HG03520 (cell line): ENCODE data around the gene GRIA1.

Experiments
- ATAC-seq: cut with Tn5 transposase; IDR thresholded peaks from one replicate; pipeline ENCODE4 v1.9.1; 2021; ENCODE audit warnings: mild to moderate bottlenecking, moderate library complexity; ENCODE audit not compliant: unreplicated experiment

The GRIA1 gene

GRCh38 chr5:153770066-153770465, 279.6 kb downstream of the GRIA1 start:
- no peak for ATAC-seq

GRCh38 chr5:153774686-153775085, 284.2 kb downstream of the GRIA1 start:
- ATAC-seq, result no peak

GRCh38 chr5:153775923-153776322, 285.5 kb downstream of the GRIA1 start:
- ATAC-seq, result no peak

GRCh38 chr5:153777681-153778581, 287.5 kb downstream of the GRIA1 start:
- ATAC-seq, result no peak

- no peak for ATAC-seq
Observed at GRCh38 chr5:153779836-153780235, 289.4 kb downstream of the GRIA1 start.

GRCh38 chr5:153780876-153781705, 290.6 kb downstream of the GRIA1 start:
- ATAC-seq, result no peak

- ATAC-seq, result no peak
Observed at GRCh38 chr5:153782589-153783361, 292.3 kb downstream of the GRIA1 start.

- ATAC-seq, result no peak
Observed at GRCh38 chr5:153783362-153783658, 292.8 kb downstream of the GRIA1 start.

- ATAC-seq, result no peak
Observed at GRCh38 chr5:153784277-153784676, 293.8 kb downstream of the GRIA1 start.

- ATAC-seq, result no peak
Observed at GRCh38 chr5:153791339-153791738, 300.9 kb downstream of the GRIA1 start.

- no peak for ATAC-seq
Observed at GRCh38 chr5:153792305-153792704, 301.8 kb downstream of the GRIA1 start.

- no peak for ATAC-seq
Observed at GRCh38 chr5:153793699-153794098, 303.2 kb downstream of the GRIA1 start.

- ATAC-seq, result no peak
Observed at GRCh38 chr5:153794327-153794726, 303.9 kb downstream of the GRIA1 start.

GRCh38 chr5:153796527-153796926, 306.1 kb downstream of the GRIA1 start:
- no peak for ATAC-seq

GRCh38 chr5:153797484-153797883, 307.0 kb downstream of the GRIA1 start:
- ATAC-seq, result peak; percentile 97

GRCh38 chr5:153798830-153799229, 308.4 kb downstream of the GRIA1 start:
- no peak for ATAC-seq

- no peak for ATAC-seq
Observed at GRCh38 chr5:153799466-153799865, 309.0 kb downstream of the GRIA1 start.

GRCh38 chr5:153802050-153802821, 311.8 kb downstream of the GRIA1 start:
- ATAC-seq, result no peak

- no peak for ATAC-seq
Observed at GRCh38 chr5:153807801-153808200, 317.3 kb downstream of the GRIA1 start.

GRCh38 chr5:153809166-153809565, 318.7 kb downstream of the GRIA1 start:
- ATAC-seq, result no peak

- no peak for ATAC-seq
Observed at GRCh38 chr5:153813901-153814300, 323.4 kb downstream of the GRIA1 start.
